SK-N-SH (cell line): ENCODE results near the gene AKAP8. TPM values are rescaled to one million over a fixed set of nuclear protein-coding genes. Genes with fewer than 3 reads are reported as not detected.

Experiments used
- CTCF ChIA-PET: fragments of 300-600, 350-600 bp; formaldehyde crosslinking; extraction: SDS; loops from one replicate; lab custom pipeline; 2021; lab: Yijun Ruan, JAX
- POLR2A ChIA-PET: fragments of 350-600 bp; sonication (Branson Sonifier 250); formaldehyde crosslinking; extraction: SDS; loops from one replicate; lab custom pipeline; 2020; ENCODE audit warnings: antibody characterized with exemption, inconsistent platforms; lab: Yijun Ruan, JAX
- DNase-seq: peaks from one replicate; pipeline ENCODE4 v3.0.0; 2012
- H2AFZ ChIP-seq: fragments of 200-600 bp; sonication (generic); 2 replicates; pipeline ENCODE4 v1.8.1; 2016; ENCODE audit warnings: antibody characterized with exemption, mild to moderate bottlenecking, low read depth
- H3F3A ChIP-seq: fragments of 200-600 bp; sonication (generic); replicated peaks from 2 replicates; pipeline ENCODE3; 2016; ENCODE audit warnings: antibody characterized with exemption, mild to moderate bottlenecking; ENCODE audit not compliant: insufficient read depth
- H3K27ac ChIP-seq, 2 experiments: fragments of 200-500 bp in 1 of 2; fragments of 200-600 bp in 1 of 2; sonication (Bioruptor generic) in 1 of 2; sonication (generic), shearing (Covaris generic) in 1 of 2; 2 replicates each; pipeline versions ENCODE4 v1.5.1 to v1.6.1; 2014 to 2016; ENCODE audit warnings: low read depth in 2 of 2, inconsistent platforms in 1 of 2, low read length in 1 of 2, mild to moderate bottlenecking in 1 of 2, mixed read lengths in 1 of 2
- H3K27me3 ChIP-seq: fragments of 200-600 bp; sonication (generic), shearing (Covaris generic); 2 replicates; pipeline ENCODE4 v1.6.1; 2016; ENCODE audit warnings: mixed run types; ENCODE audit not compliant: insufficient read depth
- H3K36me3 ChIP-seq, 2 experiments: fragments of 200-500 bp in 1 of 2; fragments of 200-600 bp in 1 of 2; sonication (Bioruptor generic) in 1 of 2; sonication (generic) in 1 of 2; replicated peaks in 1 of 2; 2 replicates each; pipeline versions ENCODE3 to v1.5.1; 2014 to 2016; ENCODE audit warnings: low read length in 1 of 2, mild to moderate bottlenecking in 1 of 2; ENCODE audit not compliant: insufficient read depth in 2 of 2, control insufficient read depth in 1 of 2
- H3K4me1 ChIP-seq, 2 experiments: fragments of 200-500 bp in 1 of 2; fragments of 200-600 bp in 1 of 2; sonication (Bioruptor generic) in 1 of 2; sonication (generic), shearing (Covaris generic) in 1 of 2; 2 replicates each; pipeline versions ENCODE4 v1.5.1 to v1.6.1; 2014 to 2016; ENCODE audit warnings: low read depth in 1 of 2, low read length in 1 of 2, mixed run types in 1 of 2; ENCODE audit not compliant: insufficient read depth in 2 of 2, control insufficient read depth in 1 of 2
- H3K4me2 ChIP-seq: fragments of 200-600 bp; sonication (generic), shearing (Covaris generic); 2 replicates; pipeline ENCODE4 v1.6.1; 2017; ENCODE audit warnings: mixed run types
- H3K4me3 ChIP-seq, 2 experiments: fragments of 200-500 bp in 1 of 2; fragments of 200-600 bp in 1 of 2; sonication (Bioruptor generic) in 1 of 2; sonication (generic), shearing (Covaris generic) in 1 of 2; 2 replicates each; pipeline versions ENCODE4 v1.5.1 to v1.8.1; 2014 to 2016; ENCODE audit warnings: low read depth in 2 of 2, inconsistent platforms in 1 of 2, low read length in 1 of 2, mild to moderate bottlenecking in 1 of 2, mixed read lengths in 1 of 2, moderate library complexity in 1 of 2
- H3K79me2 ChIP-seq: fragments of 200-600 bp; sonication (generic); 2 replicates; pipeline ENCODE4 v1.8.1; 2017; ENCODE audit warnings: mild to moderate bottlenecking; ENCODE audit not compliant: insufficient read depth
- H3K9ac ChIP-seq: fragments of 200-600 bp; sonication (generic); 2 replicates; pipeline ENCODE4 v1.6.1; 2017; ENCODE audit warnings: mixed run types
- H3K9me2 ChIP-seq: fragments of 200-600 bp; sonication (generic); 2 replicates; pipeline ENCODE4 v1.6.1; 2017; ENCODE audit warnings: mixed run types
- H3K9me3 ChIP-seq: fragments of 200-600 bp; sonication (generic); 2 replicates; pipeline ENCODE4 v1.6.1; 2017; ENCODE audit warnings: mixed run types, mild to moderate bottlenecking, moderate library complexity
- H4K20me1 ChIP-seq: fragments of 200-600 bp; sonication (generic); 2 replicates; pipeline ENCODE4 v1.6.1; 2017; ENCODE audit warnings: mild to moderate bottlenecking, mixed run types; ENCODE audit not compliant: insufficient read depth
- CTCF ChIP-seq: fragments of 200-600 bp; sonication (generic); IDR thresholded peaks from 2 replicates; pipeline ENCODE4 v1.6.1; 2017; ENCODE audit warnings: antibody characterized with exemption, mild to moderate bottlenecking, moderate library complexity
- ELF1 ChIP-seq: IDR thresholded peaks from 2 replicates; pipeline ENCODE4 v1.4.0; 2012
- FOSL2 ChIP-seq: IDR thresholded peaks from 2 replicates; pipeline ENCODE4 v1.4.0; 2012; ENCODE audit warnings: low read depth, mild to moderate bottlenecking, moderate library complexity, borderline replicate concordance
- GATA2 ChIP-seq: sonication (generic); formaldehyde crosslinking; IDR thresholded peaks from 2 replicates; pipeline ENCODE4 v1.5.0; 2020; ENCODE audit warnings: mild to moderate bottlenecking, missing genetic modification reagents
- MAX ChIP-seq: IDR thresholded peaks from 2 replicates; pipeline ENCODE4 v1.4.0; 2012; ENCODE audit warnings: low read depth
- MXI1 ChIP-seq: IDR thresholded peaks from 2 replicates; pipeline ENCODE4 v1.6.1; 2012; ENCODE audit warnings: mild to moderate bottlenecking, low read depth, low read length, improper control_type of control experiment
- RAD21 ChIP-seq: IDR thresholded peaks from 2 replicates; pipeline ENCODE4 v1.6.1; 2012; ENCODE audit warnings: mild to moderate bottlenecking, low read length
- RFX5 ChIP-seq: IDR thresholded peaks from 2 replicates; pipeline ENCODE4 v1.6.1; 2012; ENCODE audit warnings: mild to moderate bottlenecking, improper control_type of control experiment, low read length
- TAF1 ChIP-seq: IDR thresholded peaks from 2 replicates; pipeline ENCODE4 v1.6.1; 2012; ENCODE audit warnings: low read depth, mild to moderate bottlenecking, low read length, moderate library complexity, borderline replicate concordance
- ZBTB33 ChIP-seq: IDR thresholded peaks from 2 replicates; pipeline ENCODE4 v1.4.0; 2012; ENCODE audit warnings: low read depth, borderline replicate concordance
- WGBS: methylation state at CpG from one replicate; pipeline ENCODE4 v1.1.6; 2017; ENCODE audit warnings: low lambda C conversion rate; 5-methylcytosine and 5-hydroxymethylcytosine counted together
- polyA plus RNA-seq, 3 experiments: library from polyadenylated mRNA; depleted of rRNA; stranded (reverse); fragments of >200 nt; gene quantifications; 2 replicates each; pipeline ENCODE4 v1.2.3, GENCODE V29; 2012

The AKAP8 gene
- polyA plus RNA-seq, 1 of the 3 experiments (the other 2 are of a cell fraction): 17.2 TPM

DNA sequence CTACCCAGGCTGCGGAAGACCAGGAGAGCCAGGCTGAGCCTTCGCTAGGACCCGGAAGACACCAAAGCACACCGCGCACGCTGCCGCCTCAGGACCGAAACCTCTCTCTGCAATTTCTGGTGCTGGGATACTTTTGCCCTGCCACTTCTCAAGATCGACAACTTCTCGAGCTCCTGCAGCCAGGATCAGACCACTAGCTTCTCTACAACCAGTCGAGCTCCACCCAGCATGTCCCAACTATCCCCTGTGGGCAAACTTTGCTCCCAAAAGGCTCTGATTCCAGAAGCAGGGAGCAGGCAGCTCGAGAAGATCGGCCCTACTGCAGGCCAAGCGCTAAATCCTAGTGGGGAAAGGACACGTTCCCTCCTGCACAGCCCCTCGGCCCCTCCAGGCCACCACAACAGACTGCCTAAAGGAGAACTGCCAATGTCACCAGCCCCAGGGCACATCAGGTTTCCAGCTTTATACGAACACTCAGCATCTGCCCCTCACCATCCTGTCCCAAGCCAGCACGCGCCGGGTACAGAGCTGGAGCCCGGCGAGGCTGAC is 979 bp downstream of the AKAP8 start:
- Histone ChIP-seq H3K27ac (peak overlapping the region; percentile 88 to 93), H3K9me3 (no peaks in the 10 kb centered on the region), H3K4me3 (peak overlapping the region; percentile 84 to 91), H3K9me2 (no peaks in the 10 kb centered on the region), H4K20me1 (peaks cover 50% of the 10 kb centered on the region), H3F3A (peaks cover 22% of the 10 kb centered on the region), H3K4me2 (peak overlapping the region; percentile 84), H3K79me2 (peaks cover 60% of the 10 kb centered on the region), H3K4me1 (peaks cover 9 to 32% of the 10 kb centered on the region in 2 experiments; a peak in 3 of 4 replicates), H3K27me3 (no peaks in the 10 kb centered on the region), H3K9ac (peak overlapping the region; percentile 97), H3K36me3 (peaks cover 10 to 12% of the 10 kb centered on the region in 2 experiments), H2AFZ (0 out of 2 replicates have a peak overlapping the region, but pooled peaks have one; percentile 16)
- DNase-seq: peak; percentile 62
- ChIA-PET CTCF (interaction anchor here (0.8 to 2.1 kb wide), 7 partner anchors 40 to 224 kb away, joined by 3 to 14 read pairs (median 5); partner anchors contain the start of gene AKAP8L), POLR2A (interaction anchor here (0.5 to 3.0 kb wide), 13 partner anchors 20 to 274 kb away, joined by 3 to 15 read pairs (median 4); partner anchors contain the start of gene AKAP8L)
- TF ChIP-seq ELF1 (peak; percentile 55), MXI1 (peak; percentile 65; the same call in 1 of the 2 replicates), MAX (peak; percentile 61; the same call in 1 of the 2 replicates), ZBTB33 (no peak), TAF1 (no peak)
- WGBS: under 1% methylated on average over 12 of the region's 22 CpGs

DNA sequence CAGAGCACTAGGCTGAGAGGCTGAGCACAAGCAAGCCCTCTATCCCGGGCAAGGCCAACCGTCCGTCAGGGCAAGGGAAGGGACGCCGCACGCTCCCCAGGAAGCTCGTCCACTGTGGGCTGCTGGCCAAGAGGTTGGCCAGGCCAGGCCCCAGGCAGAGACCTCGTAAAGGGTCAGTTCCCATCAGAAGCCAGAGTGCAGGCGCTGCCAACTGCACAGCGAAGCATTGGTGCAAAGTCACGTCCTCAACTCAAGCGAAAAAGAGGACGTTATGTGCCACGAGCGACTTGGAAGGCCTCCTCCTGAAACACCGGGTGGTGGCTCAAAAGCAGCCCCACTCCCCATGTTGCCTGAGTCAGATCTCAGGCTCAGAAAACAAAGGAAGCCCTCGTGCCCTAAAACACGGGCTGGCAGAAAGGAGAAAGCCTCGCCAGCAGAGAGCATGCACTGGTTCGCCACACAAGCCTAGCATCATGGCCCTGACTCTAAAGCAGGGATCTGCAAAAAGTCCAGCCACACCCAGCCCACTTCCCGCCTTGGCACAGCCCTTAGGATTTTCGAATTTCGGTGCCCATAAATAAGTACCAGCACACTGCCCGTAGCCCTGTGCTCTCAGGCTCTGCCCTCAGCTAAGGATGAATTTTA is 4.7 kb downstream of the AKAP8 start:
- 94% methylated on average over 20 of the region's 24 CpGs for whole genome bisulfite sequencing
- CTCF ChIA-PET: interaction anchor here (1.3 to 1.8 kb wide), 2 partner anchors 17 to 47 kb away, joined by 5 read pairs; no protein-coding TSS in a partner anchor
- POLR2A ChIA-PET: no interaction called here

More for the DNA sequence above, 4.7 kb downstream of the AKAP8 start:
- Histone ChIP-seq H3K9me2 (no peaks in the 10 kb centered on the region), H3K9me3 (no peaks in the 10 kb centered on the region), H3K27ac (no peak overlapping the region; a peak in 1 of 4 replicates), H2AFZ (no peak overlapping the region), H3K4me1 (peaks cover 9 to 23% of the 10 kb centered on the region in 2 experiments; a peak in 1 of 4 replicates), H3F3A (peaks cover 6% of the 10 kb centered on the region), H3K27me3 (no peaks in the 10 kb centered on the region), H3K4me3 (no peak overlapping the region), H3K36me3 (peaks cover 25 to 36% of the 10 kb centered on the region in 2 experiments), H4K20me1 (peaks cover 61% of the 10 kb centered on the region), H3K9ac (no peak overlapping the region), H3K79me2 (peaks cover 75% of the 10 kb centered on the region), H3K4me2 (no peak overlapping the region; the same call in 1 of the 2 replicates)
- TF ChIP-seq RFX5 (no peak), RAD21 (no peak), CTCF (no peak), GATA2 (CRISPR knock-in tag) (no peak), FOSL2 (no peak)
- peak; percentile 43 for DNase-seq
